NCI-H510A (cell line): ENCODE data around the gene PRRT3.
"Not testable (repeated sequence)": the region's sequence is repeated elsewhere in the genome, so short reads cannot be mapped to it uniquely, and the experiment has no call there.

Experiments used
- DNase-seq: peaks from one replicate; lab custom pipeline; 2025; lab: John Stamatoyannopoulos, UW

PRRT3 gene

GRCh38 chr3:9897408-9898372, 54.5 kb downstream of the PRRT3 start:
- no peak for DNase-seq

- DNase-seq, result not testable (repeated sequence)
Observed at GRCh38 chr3:9896755-9897407, 55.3 kb downstream of the PRRT3 start.

GRCh38 chr3:9895715-9896114, 56.5 kb downstream of the PRRT3 start:
- not testable (repeated sequence) for DNase-seq
